Measurements from ENCODE around the gene LDB2.

DNA sequence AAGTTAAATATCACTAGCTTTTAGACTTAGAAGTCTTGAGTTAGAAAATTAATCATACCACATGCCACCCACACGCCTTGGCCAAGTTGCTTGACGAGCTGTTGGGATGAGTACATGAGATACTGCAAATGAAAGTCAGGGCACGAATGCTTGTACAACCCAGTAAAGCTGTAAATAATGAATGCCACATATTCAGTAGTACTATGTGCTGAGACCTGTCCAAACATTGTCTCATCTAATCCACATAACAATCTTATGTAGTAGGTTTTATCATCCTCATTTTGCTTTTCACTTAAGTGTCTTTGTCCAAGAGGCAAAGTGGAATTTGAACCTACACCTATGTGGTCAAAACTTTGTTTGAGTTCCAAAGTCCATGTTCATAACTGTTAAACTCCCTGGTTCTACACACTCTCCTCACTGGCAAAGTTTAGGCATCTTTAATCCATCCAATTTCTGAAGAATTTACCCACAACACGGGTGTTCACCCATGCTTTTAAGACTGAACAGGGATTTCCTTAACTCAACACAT is 74.1 kb downstream of the LDB2 start:
- TF ChIP-seq TAF1 (IDR thresholded peaks at IDR 0.05; ENCODE audit: low read depth) (no peak), RAD21 (IDR thresholded peaks at IDR 0.05; ENCODE audit: low read depth) (no peak)
